Liver (tissue), 9 donors: Measurements from ENCODE around the gene LRCOL1. TPM values are rescaled to one million over a fixed set of nuclear protein-coding genes. Genes with fewer than 3 reads are reported as not detected.

Experiments used
- DNase-seq: peaks from one replicate; pipeline ENCODE4 v3.0.0-alpha.2; 2017; ENCODE audit warnings: low spot score
- H3K27ac ChIP-seq, 2 donors: one replicate each; pipeline ENCODE4 v1.7.0; 2013; ENCODE audit warnings: inconsistent platforms in 2 of 2, low read length in 2 of 2, control low read depth in 1 of 2, low read depth in 1 of 2, mild to moderate bottlenecking in 1 of 2
- H3K27me3 ChIP-seq, 4 donors: one replicate each; pipeline versions ENCODE4 v1.6.1 to v1.7.0; 2013; ENCODE audit warnings: low read length in 3 of 4, inconsistent platforms in 1 of 4, mild to moderate bottlenecking in 1 of 4, moderate library complexity in 1 of 4; ENCODE audit not compliant: control insufficient read depth in 4 of 4, insufficient read depth in 4 of 4
- H3K36me3 ChIP-seq, 4 donors: one replicate each; pipeline versions ENCODE4 v1.6.1 to v1.7.0; 2013; ENCODE audit warnings: low read length in 3 of 4, mild to moderate bottlenecking in 3 of 4, low read depth in 1 of 4, moderate library complexity in 1 of 4; ENCODE audit not compliant: control insufficient read depth in 4 of 4, insufficient read depth in 3 of 4
- H3K4me1 ChIP-seq, 4 donors: one replicate each; pipeline versions ENCODE4 v1.6.1 to v1.7.0; 2013; ENCODE audit warnings: low read length in 3 of 4, mild to moderate bottlenecking in 3 of 4, moderate library complexity in 1 of 4; ENCODE audit not compliant: control insufficient read depth in 4 of 4, insufficient read depth in 4 of 4
- H3K4me3 ChIP-seq, 3 donors: one replicate each; pipeline versions ENCODE4 v1.6.1 to v1.7.0; 2013; ENCODE audit warnings: low read length in 3 of 3, control low read depth in 1 of 3, low read depth in 1 of 3, mild to moderate bottlenecking in 1 of 3
- H3K9ac ChIP-seq, 2 donors: one replicate each; pipeline ENCODE4 v1.7.0; 2013; ENCODE audit warnings: low read length in 2 of 2, mild to moderate bottlenecking in 2 of 2, moderate library complexity in 2 of 2, control low read depth in 1 of 2, low read depth in 1 of 2
- H3K9me3 ChIP-seq, 4 donors: one replicate each; pipeline versions ENCODE4 v1.6.1 to v1.7.0; 2013; ENCODE audit warnings: low read length in 3 of 4; ENCODE audit not compliant: control insufficient read depth in 4 of 4
- FOXA2 ChIP-seq: IDR thresholded peaks from 2 replicates; pipeline ENCODE4 v1.6.1; 2016; ENCODE audit warnings: antibody characterized with exemption
- GABPA ChIP-seq, 2 donors: IDR thresholded peaks in 1 of 2; conservative IDR thresholded peaks in 1 of 2; 2 replicates each; pipeline ENCODE4 v1.6.1; 2016; ENCODE audit warnings: antibody characterized with exemption in 2 of 2, mild to moderate bottlenecking in 1 of 2, moderate library complexity in 1 of 2
- HNF4A ChIP-seq, 2 donors: conservative IDR thresholded peaks; 2 replicates each; pipeline ENCODE4 v1.6.1; 2016; ENCODE audit warnings: antibody characterized with exemption in 2 of 2, mild to moderate bottlenecking in 2 of 2
- RAD21 ChIP-seq, 2 donors: IDR thresholded peaks; 2 replicates each; pipeline ENCODE4 v1.6.1; 2016; ENCODE audit warnings: antibody characterized with exemption in 2 of 2, mild to moderate bottlenecking in 2 of 2
- YY1 ChIP-seq: IDR thresholded peaks from 2 replicates; pipeline ENCODE4 v1.6.1; 2016; ENCODE audit warnings: antibody characterized with exemption, mild to moderate bottlenecking
- WGBS: extraction: QIAGEN DNeasy Blood & Tissue Kit; methylation state at CpG from one replicate; pipeline ENCODE4 v1.1.7; 2013; 5-methylcytosine and 5-hydroxymethylcytosine counted together
- polyA plus RNA-seq, 2 donors: library from polyadenylated mRNA; stranded (reverse) in 1 of 2; unstranded in 1 of 2; fragments of 200-250 nt in 1 of 2; fragments of >200 nt in 1 of 2; fragmentation: Nextera tagmentation in 1 of 2; extraction: Ambion mirVana in 1 of 2; gene quantifications; one replicate each; pipeline versions ENCODE4 v1.2.1 to v1.2.3, GENCODE V29; 2013 to 2015
- total RNA-seq, 2 donors: library from RNA; depleted of rRNA; stranded (reverse); fragments of >200 nt; gene quantifications; one replicate each; pipeline ENCODE4 v1.2.3, GENCODE V29; 2014
- TF ChIP-seq, protein P1 (sequence below): IDR thresholded peaks from 2 replicates; pipeline ENCODE4 v1.6.1; 2016; ENCODE audit warnings: antibody characterized with exemption, mild to moderate bottlenecking
- TF ChIP-seq, protein P2 (sequence below): IDR thresholded peaks from 2 replicates; pipeline ENCODE4 v1.6.1; 2016; ENCODE audit warnings: antibody characterized with exemption
- donor health status: healthy.
- donor health status: healthy.
- donor health status: healthy.
- donor health status: healthy.
- donor health status: healthy.

Gene LRCOL1
- total and polyA plus RNA-seq, 4 donors: 2.6 to 40.7 (median 5.9) TPM; not detected in 1

DNA sequence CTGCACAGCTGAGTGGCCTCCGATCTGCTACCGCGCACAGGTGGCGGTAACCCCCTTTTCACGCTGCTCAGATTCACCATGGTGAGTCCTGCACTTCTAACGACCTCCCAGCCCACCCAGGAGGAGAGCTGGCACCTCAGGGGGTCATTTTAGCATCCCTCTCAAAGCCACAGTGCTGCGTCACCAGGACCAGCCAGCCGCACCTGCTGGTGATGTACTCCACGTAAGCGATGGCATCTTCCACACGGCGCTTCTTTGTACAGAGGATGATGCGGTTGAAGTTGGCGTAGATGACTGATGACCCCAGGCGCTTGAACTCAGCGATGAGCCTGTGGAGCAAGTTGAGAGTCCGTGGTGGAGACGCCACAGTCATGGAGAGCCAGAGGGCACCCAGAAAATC, 27.4 kb upstream of the LRCOL1 start:
- H3K27me3 ChIP-seq: no peaks in the 10 kb centered on the region
- H3K4me3 ChIP-seq: no peak overlapping the region
- no peak overlapping the region for H3K27ac ChIP-seq
- TF ChIP-seq RAD21 (IDR thresholded peaks at IDR 0.05): no peak
- TF ChIP-seq FOXA2: no peak
- TF ChIP-seq, protein P1, sequence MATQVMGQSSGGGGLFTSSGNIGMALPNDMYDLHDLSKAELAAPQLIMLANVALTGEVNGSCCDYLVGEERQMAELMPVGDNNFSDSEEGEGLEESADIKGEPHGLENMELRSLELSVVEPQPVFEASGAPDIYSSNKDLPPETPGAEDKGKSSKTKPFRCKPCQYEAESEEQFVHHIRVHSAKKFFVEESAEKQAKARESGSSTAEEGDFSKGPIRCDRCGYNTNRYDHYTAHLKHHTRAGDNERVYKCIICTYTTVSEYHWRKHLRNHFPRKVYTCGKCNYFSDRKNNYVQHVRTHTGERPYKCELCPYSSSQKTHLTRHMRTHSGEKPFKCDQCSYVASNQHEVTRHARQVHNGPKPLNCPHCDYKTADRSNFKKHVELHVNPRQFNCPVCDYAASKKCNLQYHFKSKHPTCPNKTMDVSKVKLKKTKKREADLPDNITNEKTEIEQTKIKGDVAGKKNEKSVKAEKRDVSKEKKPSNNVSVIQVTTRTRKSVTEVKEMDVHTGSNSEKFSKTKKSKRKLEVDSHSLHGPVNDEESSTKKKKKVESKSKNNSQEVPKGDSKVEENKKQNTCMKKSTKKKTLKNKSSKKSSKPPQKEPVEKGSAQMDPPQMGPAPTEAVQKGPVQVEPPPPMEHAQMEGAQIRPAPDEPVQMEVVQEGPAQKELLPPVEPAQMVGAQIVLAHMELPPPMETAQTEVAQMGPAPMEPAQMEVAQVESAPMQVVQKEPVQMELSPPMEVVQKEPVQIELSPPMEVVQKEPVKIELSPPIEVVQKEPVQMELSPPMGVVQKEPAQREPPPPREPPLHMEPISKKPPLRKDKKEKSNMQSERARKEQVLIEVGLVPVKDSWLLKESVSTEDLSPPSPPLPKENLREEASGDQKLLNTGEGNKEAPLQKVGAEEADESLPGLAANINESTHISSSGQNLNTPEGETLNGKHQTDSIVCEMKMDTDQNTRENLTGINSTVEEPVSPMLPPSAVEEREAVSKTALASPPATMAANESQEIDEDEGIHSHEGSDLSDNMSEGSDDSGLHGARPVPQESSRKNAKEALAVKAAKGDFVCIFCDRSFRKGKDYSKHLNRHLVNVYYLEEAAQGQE: no peak
- TF ChIP-seq, protein P2, sequence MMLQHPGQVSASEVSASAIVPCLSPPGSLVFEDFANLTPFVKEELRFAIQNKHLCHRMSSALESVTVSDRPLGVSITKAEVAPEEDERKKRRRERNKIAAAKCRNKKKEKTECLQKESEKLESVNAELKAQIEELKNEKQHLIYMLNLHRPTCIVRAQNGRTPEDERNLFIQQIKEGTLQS: no peak
- no peak overlapping the region for H3K9ac ChIP-seq
- 96% methylated on average over 18 of the region's 18 CpGs for WGBS
- H3K36me3 ChIP-seq: peaks cover 10 to 83% (median 48%) of the 10 kb centered on the region in 4 donors
- DNase-seq: no peak
- no peaks in the 10 kb centered on the region for H3K9me3 ChIP-seq
- H3K4me1 ChIP-seq: no peaks in the 10 kb centered on the region

DNA sequence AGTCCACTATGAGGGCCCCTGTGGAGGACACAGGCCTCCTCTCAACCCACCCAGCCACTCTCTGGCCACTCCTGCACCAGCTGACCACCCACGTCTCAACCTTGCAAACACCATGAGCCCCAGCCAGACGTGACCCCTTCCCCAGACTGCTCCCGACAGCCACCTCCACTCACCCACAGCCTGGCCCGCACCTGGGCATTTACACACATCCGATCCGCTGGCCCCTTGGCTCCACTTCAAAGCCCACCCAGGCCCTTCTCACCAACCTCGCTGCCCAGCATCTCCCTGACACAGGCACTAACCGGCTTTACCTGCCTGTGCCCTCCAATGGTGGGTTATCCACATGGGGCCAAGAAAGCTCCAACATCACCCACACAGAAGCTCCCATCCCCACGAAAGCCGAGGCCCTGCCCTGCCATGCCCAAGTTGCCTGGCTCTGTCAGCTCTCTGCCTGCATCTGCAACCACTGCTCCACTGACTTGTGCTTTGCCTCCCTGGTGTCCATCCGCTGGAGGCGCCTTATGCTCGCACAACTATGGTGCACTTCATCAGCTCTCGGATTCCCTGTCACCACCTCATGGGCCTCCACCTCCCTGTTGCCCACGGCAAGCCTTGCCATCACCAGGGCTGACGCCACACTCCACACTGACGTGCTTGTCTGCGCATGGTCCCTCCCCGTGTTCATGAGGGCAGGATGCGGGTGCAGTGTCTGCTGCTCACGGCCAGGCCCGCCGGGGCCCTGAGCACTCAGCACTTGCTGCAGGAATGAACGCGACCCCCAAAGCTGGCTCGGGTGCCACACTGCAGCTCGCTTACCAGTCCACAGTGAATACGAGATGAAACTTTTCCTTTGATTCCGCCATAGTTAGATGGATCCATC, 24.9 kb upstream of the LRCOL1 start:
- H3K36me3 ChIP-seq: peaks cover 4 to 82% (median 53%) of the 10 kb centered on the region in 4 donors

More for the DNA sequence above, 24.9 kb upstream of the LRCOL1 start:
- no peaks in the 10 kb centered on the region for H3K9me3 ChIP-seq
- H3K9ac ChIP-seq: no peak overlapping the region
- TF ChIP-seq HNF4A (conservative IDR thresholded peaks at IDR 0.05): no peak
- TF ChIP-seq, protein P1: no peak
- TF ChIP-seq GABPA (IDR thresholded peaks at IDR 0.05 in 1 of 2, conservative IDR thresholded peaks at IDR 0.05 in 1 of 2): no peak
- no peak for TF ChIP-seq YY1
- no peak overlapping the region for H3K4me3 ChIP-seq
- H3K27me3 ChIP-seq: no peaks in the 10 kb centered on the region
- no peak overlapping the region for H3K27ac ChIP-seq
- 97% methylated on average over 29 of the region's 29 CpGs for WGBS
- no peak for DNase-seq
- H3K4me1 ChIP-seq: no peaks in the 10 kb centered on the region
